ENCODE results near the gene CDK11B. TPM values are rescaled to one million over a fixed set of nuclear protein-coding genes. Genes with fewer than 3 reads are reported as not detected.

The CDK11B gene
- total RNA-seq, 1 experiment from 2014 or later: 30.1 TPM

DNA sequence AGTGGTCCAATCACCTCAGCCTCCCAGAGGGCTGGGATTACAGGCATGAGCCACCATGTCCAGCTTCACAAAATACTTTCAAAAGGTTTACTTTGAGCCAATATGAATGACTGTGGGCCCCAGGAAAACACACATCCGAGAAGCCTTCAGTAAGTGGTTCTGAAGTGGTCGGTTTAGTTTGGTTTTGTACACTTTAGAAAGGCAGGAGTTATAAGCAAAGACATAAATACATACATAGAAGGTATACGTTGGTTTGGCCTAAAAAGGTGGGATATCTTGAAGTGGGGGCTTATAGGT is 46.8 kb downstream of the CDK11B start:
- H3K9me3 ChIP-seq (ENCODE audit: control insufficient read depth, low read depth, low read length): no peaks in the 10 kb centered on the region
- no peak overlapping the region for H3K9ac ChIP-seq (ENCODE audit: extremely low read depth, insufficient read length, low read length)
- H4K91ac ChIP-seq (ENCODE audit: insufficient read length, low read depth, low read length): no peak overlapping the region
- no peak overlapping the region for H2BK15ac ChIP-seq (ENCODE audit: low read depth, low read length)
- no peaks in the 10 kb centered on the region for H3K79me2 ChIP-seq (ENCODE audit: insufficient read depth, low read length)
- H3K4me1 ChIP-seq (ENCODE audit: insufficient read depth, low read length): peaks cover 5% of the 10 kb centered on the region; the same call in 1 of the 2 replicates
- H3K23ac ChIP-seq (ENCODE audit: insufficient read length, low read depth, low read length): no peak overlapping the region
- H2BK120ac ChIP-seq (ENCODE audit: low read depth, low read length, poor library complexity, severe bottlenecking): no peak overlapping the region
- no peaks in the 10 kb centered on the region for H3K79me1 ChIP-seq (ENCODE audit: insufficient read depth, low read depth, low read length, poor library complexity, severe bottlenecking)
- no peak overlapping the region for H2AFZ ChIP-seq (ENCODE audit: low read length)
- H3K4me2 ChIP-seq (ENCODE audit: insufficient read depth, insufficient read length, low read length): no peak overlapping the region
- no peak overlapping the region for H3K27ac ChIP-seq (ENCODE audit: insufficient read length, low read depth, low read length)
- no peak overlapping the region for H2AK5ac ChIP-seq (ENCODE audit: insufficient read length, low read length)
- no peak overlapping the region for H3K56ac ChIP-seq (ENCODE audit: insufficient read length, low read depth, low read length)
- H2BK5ac ChIP-seq (ENCODE audit: insufficient read length, low read length): no peak overlapping the region
- H3K4ac ChIP-seq (ENCODE audit: low read depth, low read length): no peak overlapping the region
- H4K20me1 ChIP-seq (ENCODE audit: control insufficient read depth, insufficient read depth, insufficient read length): no peaks in the 10 kb centered on the region
- H3K4me1 Mint-ChIP-seq: peaks cover 16 to 19% of the 10 kb centered on the region in 2 experiments
- WGBS (ENCODE audit: extremely low coverage, insufficient read length, low lambda C conversion rate): no CpG with 5 or more reads among the region's 3 CpGs
- TF ChIP-seq CTCF (conservative IDR thresholded peaks at IDR 0.05): no peak
- H3K9me3 Mint-ChIP-seq: no peaks in the 10 kb centered on the region; a peak in 1 of 5 replicates
- no peak overlapping the region for H3K18ac ChIP-seq (ENCODE audit: insufficient read length, low read depth, low read length)
- no peak overlapping the region for H4K5ac ChIP-seq (ENCODE audit: insufficient read length, low read depth, low read length)
- no peak for DNase-seq
- no peak overlapping the region for H2BK12ac ChIP-seq (ENCODE audit: insufficient read length, low read depth, low read length)
- H3K27me3 ChIP-seq (ENCODE audit: insufficient read depth, low read length): no peaks in the 10 kb centered on the region
- H3K14ac ChIP-seq (ENCODE audit: insufficient read depth, low read length): no peak overlapping the region
- H3K27me3 Mint-ChIP-seq (ENCODE audit: low read depth): peaks cover 3% of the 10 kb centered on the region
- H3K23me2 ChIP-seq (ENCODE audit: insufficient read length, low read depth, low read length, poor library complexity, severe bottlenecking): peaks cover 15% of the 10 kb centered on the region
- no peak overlapping the region for H4K8ac ChIP-seq (replicated peaks; ENCODE audit: insufficient read length, low read depth, low read length)
- H3T11ph ChIP-seq (ENCODE audit: low read length): no peak overlapping the region
- H3K27ac Mint-ChIP-seq: no peak overlapping the region
- no peak overlapping the region for H2BK20ac ChIP-seq (ENCODE audit: low read depth, low read length, poor library complexity, severe bottlenecking)
- no peak overlapping the region for H3K4me3 Mint-ChIP-seq
- peaks cover 0 to 7% (median 0%) of the 10 kb centered on the region in 3 experiments; a peak in 2 of 7 replicates for H3K36me3 Mint-ChIP-seq (ENCODE audit: insufficient read depth in 1 of 3, low read depth in 3 of 3)

All from H9 (cell line).